ENCODE data around the gene FMNL3. TPM values are rescaled to one million over a fixed set of nuclear protein-coding genes. Genes with fewer than 3 reads are reported as not detected.

The FMNL3 gene
- total RNA-seq, 1 donor from 2014 or later, result 19.2 TPM

DNA sequence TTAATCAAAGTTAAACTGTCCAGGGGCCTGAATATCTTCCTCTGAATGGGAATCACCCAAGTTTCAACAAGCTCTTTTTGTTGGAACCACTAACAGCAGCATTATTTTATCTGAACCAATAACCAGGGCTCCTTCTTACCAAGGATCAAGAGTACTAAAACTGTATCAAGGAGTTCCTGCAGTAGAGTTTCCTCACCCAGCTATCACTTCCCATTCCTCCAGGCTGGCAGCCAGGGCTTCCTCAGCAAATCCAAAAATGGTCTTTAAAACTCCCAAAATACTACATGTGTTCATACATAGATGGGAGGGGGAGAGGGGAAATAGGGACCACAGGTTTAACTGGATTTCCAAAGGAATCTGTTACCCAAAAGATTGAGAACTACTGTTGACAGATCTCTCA, 10.5 kb downstream of the FMNL3 start:
- no peaks in the 10 kb centered on the region for H3K36me3 Mint-ChIP-seq
- no peaks in the 10 kb centered on the region for H3K27me3 Mint-ChIP-seq (ENCODE audit: low read depth)
- no peak overlapping the region for H3K27ac Mint-ChIP-seq
- TF ChIP-seq, protein P1, sequence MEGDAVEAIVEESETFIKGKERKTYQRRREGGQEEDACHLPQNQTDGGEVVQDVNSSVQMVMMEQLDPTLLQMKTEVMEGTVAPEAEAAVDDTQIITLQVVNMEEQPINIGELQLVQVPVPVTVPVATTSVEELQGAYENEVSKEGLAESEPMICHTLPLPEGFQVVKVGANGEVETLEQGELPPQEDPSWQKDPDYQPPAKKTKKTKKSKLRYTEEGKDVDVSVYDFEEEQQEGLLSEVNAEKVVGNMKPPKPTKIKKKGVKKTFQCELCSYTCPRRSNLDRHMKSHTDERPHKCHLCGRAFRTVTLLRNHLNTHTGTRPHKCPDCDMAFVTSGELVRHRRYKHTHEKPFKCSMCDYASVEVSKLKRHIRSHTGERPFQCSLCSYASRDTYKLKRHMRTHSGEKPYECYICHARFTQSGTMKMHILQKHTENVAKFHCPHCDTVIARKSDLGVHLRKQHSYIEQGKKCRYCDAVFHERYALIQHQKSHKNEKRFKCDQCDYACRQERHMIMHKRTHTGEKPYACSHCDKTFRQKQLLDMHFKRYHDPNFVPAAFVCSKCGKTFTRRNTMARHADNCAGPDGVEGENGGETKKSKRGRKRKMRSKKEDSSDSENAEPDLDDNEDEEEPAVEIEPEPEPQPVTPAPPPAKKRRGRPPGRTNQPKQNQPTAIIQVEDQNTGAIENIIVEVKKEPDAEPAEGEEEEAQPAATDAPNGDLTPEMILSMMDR (IDR thresholded peaks at IDR 0.05; ENCODE audit: unreplicated experiment), result no peak
- DNase-seq (ENCODE audit: low spot score in 2 of 2, unreplicated experiment in 2 of 2), result no peak
- peaks cover 16% of the 10 kb centered on the region for H3K4me1 Mint-ChIP-seq
- no peak overlapping the region for H3K4me3 Mint-ChIP-seq
- H3K9me3 Mint-ChIP-seq, result no peaks in the 10 kb centered on the region

DNA sequence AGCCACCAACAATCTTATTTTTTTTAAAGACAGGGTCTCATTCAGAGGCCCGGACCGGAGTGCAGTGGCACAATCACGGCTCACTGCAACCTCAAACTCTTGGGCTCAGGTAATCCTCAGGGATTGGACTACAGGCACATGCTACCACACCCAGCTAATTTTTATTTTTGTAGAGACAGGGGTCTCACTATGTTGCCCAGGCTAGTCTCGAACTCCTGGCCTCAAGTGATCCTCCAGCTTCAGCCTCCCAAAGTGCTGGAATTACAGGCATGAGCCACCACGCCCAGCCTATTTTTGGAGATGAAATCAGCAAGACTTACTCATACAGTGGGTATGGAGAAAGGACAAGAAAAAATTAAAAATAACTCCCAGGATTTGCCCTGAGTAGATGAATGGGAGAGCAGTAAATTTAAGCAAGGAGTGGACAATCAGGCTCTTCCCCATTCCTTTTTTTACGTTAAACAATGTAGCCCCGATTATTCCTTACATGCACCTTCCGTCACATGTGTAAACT, 13.2 kb downstream of the FMNL3 start:
- peaks cover 19% of the 10 kb centered on the region for H3K4me1 Mint-ChIP-seq
- no peak overlapping the region for H3K27ac Mint-ChIP-seq

DNA sequence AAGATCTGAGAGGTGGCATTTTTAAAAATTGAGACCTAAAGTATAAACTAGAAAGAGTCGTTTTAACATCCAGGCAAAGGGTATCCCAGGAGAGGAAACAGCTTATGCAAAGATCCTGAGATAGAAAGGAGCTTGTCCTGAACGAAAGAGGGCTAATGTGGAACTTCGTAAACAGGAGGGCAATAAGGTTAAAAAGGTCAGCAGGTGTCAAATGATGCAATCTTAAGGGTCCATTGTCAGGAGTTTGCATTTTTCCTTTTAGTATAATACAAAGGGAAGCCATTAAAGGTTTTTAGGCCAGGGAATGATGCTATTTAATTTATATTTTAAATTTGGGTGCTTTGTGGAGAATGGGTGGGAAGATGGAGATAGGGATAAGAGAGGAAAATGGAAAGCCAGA, 14.4 kb downstream of the FMNL3 start:
- no peaks in the 10 kb centered on the region for H3K27me3 Mint-ChIP-seq (ENCODE audit: low read depth)
- no peak overlapping the region for H3K27ac Mint-ChIP-seq
- H3K36me3 Mint-ChIP-seq, result no peaks in the 10 kb centered on the region
- no peaks in the 10 kb centered on the region for H3K9me3 Mint-ChIP-seq
- DNase-seq (ENCODE audit: low spot score in 2 of 2, unreplicated experiment in 2 of 2), result no peak
- no peak overlapping the region for H3K4me3 Mint-ChIP-seq
- peaks cover 8% of the 10 kb centered on the region for H3K4me1 Mint-ChIP-seq
- TF ChIP-seq, protein P1 (IDR thresholded peaks at IDR 0.05; ENCODE audit: unreplicated experiment), result no peak

More for the DNA sequence above, 13.2 kb downstream of the FMNL3 start:
- Mint-ChIP-seq H3K27me3 (ENCODE audit: low read depth) (no peaks in the 10 kb centered on the region), H3K9me3 (no peaks in the 10 kb centered on the region), H3K36me3 (no peaks in the 10 kb centered on the region), H3K4me3 (no peak overlapping the region)
- no peak for DNase-seq (ENCODE audit: low spot score in 2 of 2, unreplicated experiment in 2 of 2)
- TF ChIP-seq, protein P1 (IDR thresholded peaks at IDR 0.05; ENCODE audit: unreplicated experiment), result no peak

DNA sequence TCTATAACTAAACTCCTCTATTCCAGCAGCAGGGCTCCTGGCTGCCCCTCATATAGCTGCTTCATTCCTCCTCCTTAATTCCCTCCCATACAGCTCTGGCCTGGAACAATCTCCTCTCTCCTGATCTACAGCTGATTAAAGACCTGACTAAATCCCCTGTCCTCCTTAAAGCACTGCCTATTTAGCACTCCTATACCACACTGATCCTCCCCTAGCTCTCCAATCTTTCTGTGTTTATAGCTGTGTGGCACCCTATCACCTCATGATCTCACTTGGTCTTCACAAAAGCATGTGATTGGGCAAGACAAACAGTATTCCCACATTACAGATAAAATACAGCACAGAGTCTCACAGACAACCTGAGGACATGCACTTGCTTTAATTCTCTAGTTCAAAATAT, 17.4 kb downstream of the FMNL3 start:
- Mint-ChIP-seq H3K36me3 (no peaks in the 10 kb centered on the region), H3K27me3 (ENCODE audit: low read depth) (no peaks in the 10 kb centered on the region), H3K4me1 (peaks cover 7% of the 10 kb centered on the region), H3K4me3 (no peak overlapping the region), H3K9me3 (no peaks in the 10 kb centered on the region), H3K27ac (no peak overlapping the region)
- TF ChIP-seq, protein P1 (IDR thresholded peaks at IDR 0.05; ENCODE audit: unreplicated experiment), result no peak
- DNase-seq (ENCODE audit: low spot score in 2 of 2, unreplicated experiment in 2 of 2), result no peak

DNA sequence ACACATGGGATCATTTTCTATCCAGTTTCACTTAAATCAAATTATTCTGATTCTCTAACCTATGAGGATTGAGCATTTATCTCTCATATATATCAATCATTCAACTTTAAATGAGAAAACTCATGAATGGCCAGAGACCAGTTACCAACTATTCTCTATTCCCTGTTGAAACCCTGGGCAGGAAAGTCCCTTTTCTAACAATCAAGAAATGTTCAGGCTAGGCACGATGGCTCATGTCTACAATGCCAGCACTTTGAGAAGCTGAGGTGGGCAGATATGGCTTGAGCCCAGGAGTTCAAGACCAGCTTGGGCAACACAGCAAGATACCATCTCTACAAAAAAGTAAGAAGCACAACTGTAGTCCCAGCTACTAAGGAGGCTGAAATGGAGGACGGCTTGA, 18.0 kb downstream of the FMNL3 start:
- DNase-seq (ENCODE audit: low spot score in 2 of 2, unreplicated experiment in 2 of 2), result no peak
- Mint-ChIP-seq H3K36me3 (no peaks in the 10 kb centered on the region), H3K9me3 (no peaks in the 10 kb centered on the region), H3K27me3 (ENCODE audit: low read depth) (no peaks in the 10 kb centered on the region), H3K4me1 (peaks cover 7% of the 10 kb centered on the region), H3K4me3 (no peak overlapping the region), H3K27ac (no peak overlapping the region)
- TF ChIP-seq, protein P1 (IDR thresholded peaks at IDR 0.05; ENCODE audit: unreplicated experiment), result no peak

DNA sequence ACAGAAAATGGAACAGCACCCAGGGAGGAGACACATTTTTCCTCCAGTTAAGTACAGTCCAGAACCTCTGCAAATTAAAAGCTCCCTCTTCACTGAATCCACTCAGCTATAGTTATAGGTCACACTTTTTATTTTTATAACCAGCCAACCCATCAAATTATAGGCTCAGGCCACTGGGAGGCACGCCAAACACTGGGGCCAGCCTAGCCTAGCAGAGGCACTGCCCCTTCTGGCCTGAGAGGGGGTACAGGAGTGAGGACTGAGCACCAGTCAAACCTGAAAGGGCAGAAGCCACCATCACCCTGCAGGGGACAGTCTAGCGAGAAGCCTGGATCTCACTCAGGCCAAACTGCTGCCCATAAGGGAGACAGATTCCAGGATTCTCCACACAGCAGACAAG, 19.3 kb downstream of the FMNL3 start:
- DNase-seq (ENCODE audit: low spot score in 2 of 2, unreplicated experiment in 2 of 2), result no peak
- no peaks in the 10 kb centered on the region for H3K9me3 Mint-ChIP-seq
- no peaks in the 10 kb centered on the region for H3K27me3 Mint-ChIP-seq (ENCODE audit: low read depth)
- H3K36me3 Mint-ChIP-seq, result no peaks in the 10 kb centered on the region
- TF ChIP-seq, protein P1 (IDR thresholded peaks at IDR 0.05; ENCODE audit: unreplicated experiment), result no peak
- no peak overlapping the region for H3K27ac Mint-ChIP-seq
- H3K4me1 Mint-ChIP-seq, result peaks cover 11% of the 10 kb centered on the region
- H3K4me3 Mint-ChIP-seq, result no peak overlapping the region
